ENCODE results near the gene ANKH.
"Not testable (repeated sequence)": the region's sequence is repeated elsewhere in the genome, so short reads cannot be mapped to it uniquely, and the experiment has no call there.

The ANKH gene

GRCh38 chr5:14853685-14854084 lies 17.9 kb downstream of the ANKH start:
- no peak for DNase-seq

DNA sequence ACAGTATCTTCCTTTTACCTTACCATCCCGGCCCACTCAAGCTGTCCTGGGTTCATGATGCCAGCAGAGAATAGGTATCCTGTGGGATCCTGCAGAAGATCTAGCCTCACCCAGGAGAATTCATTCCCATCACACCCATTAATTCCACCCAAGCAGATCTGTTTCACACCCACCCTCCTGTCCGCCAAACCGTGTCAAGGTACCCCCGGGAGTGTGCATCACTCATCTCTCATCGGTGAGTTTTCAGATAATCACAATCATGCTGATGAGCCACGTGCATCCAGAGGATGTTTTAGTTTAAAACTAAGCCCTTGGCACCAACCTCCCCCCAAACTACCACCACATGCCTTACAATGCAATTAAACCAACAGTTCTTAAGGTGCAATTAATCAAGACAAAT lies 18.8 kb downstream of the ANKH start:
- DNase-seq: no peak

DNA sequence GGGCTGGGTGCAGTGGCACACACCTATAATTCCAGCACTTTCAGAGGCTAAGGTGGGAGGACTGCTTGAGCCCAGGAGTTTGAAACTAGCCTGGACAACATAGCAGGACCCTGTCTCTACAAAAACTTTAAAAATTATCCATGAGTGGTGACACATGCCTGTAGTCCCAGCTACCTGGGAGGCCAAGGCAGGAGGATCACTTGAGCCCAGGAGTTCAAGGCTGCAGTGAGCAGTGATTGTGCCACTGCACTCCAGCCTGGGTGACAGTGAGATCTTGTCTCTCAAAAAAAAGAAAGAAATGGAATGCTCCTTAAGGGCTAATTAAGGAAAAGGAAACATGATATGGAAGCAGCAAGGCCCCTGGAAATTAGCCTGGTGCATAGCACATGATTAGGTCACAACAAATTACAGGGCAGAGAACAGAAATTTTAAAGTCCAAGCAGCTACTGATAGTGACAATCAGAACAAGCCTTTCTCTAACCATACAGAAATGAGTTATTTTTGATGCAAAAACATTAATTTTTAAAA lies 19.5 kb downstream of the ANKH start:
- DNase-seq: no peak

DNA sequence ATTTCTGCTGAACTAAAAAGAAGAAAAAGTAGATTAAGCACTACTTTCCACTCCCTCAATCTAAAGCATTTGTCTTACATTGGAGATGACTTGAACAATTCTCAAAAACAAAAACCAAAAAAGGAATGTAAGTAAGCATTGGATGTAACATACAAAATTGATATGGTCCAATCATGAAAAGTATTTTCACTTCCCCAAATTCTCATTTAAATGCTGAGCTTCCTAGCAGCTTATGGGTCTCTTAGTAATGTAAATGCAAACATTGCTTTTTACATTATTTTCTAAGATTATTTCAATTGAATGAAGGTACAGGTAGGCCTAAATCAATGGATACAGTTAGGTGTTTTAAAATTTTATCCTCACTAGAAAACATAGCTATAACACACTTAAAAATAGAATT lies 20.0 kb downstream of the ANKH start:
- no peak for DNase-seq

DNA sequence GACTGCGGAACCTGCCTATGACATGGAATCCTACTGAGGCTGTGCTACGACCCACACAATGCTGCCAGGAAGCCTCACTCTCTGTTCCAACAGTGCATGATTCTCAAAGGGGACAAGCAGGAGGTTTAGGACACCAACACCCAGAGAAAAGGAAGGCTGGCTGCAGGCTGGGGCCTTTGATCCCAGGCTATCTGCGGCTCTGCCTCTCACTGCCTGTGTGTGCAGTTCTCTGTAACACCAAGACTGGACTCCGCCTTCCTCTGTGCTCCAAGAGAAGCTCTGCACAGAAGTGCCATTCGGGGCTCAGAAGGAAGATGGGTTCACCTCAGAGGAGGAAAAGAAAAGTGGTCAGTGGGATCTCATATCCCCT lies 20.5 kb downstream of the ANKH start:
- DNase-seq: no peak

DNA sequence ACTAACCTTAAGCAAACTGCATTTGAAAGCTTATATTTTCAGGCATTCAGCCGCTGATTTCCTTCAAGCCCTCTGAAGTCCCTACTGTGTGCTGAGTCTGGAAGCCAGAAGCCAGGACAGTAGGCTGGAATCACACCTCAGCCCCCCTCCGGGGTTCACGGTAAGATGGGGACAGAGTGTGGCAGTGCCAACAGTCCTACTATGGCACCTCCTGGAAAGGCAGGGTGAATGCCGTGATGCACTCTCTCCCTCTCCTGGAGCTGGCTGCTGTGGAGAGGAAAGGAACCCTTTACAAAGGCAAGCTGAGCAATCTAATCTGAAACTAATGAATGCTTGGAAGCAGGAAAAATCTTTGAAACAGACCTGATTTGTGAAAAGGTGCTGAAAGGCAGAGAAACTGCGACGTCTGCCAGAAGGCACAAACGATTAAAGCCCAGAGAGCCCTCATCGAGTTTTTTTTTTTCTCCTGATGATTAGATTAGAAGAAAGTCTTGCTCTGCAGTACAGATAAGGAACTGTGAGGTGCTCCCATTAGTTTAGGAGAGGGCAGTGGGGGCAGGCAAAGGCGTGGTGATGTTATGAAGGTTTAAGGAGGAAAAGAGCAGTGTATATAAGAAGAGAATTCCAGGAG lies 21.0 kb downstream of the ANKH start:
- DNase-seq: no peak

DNA sequence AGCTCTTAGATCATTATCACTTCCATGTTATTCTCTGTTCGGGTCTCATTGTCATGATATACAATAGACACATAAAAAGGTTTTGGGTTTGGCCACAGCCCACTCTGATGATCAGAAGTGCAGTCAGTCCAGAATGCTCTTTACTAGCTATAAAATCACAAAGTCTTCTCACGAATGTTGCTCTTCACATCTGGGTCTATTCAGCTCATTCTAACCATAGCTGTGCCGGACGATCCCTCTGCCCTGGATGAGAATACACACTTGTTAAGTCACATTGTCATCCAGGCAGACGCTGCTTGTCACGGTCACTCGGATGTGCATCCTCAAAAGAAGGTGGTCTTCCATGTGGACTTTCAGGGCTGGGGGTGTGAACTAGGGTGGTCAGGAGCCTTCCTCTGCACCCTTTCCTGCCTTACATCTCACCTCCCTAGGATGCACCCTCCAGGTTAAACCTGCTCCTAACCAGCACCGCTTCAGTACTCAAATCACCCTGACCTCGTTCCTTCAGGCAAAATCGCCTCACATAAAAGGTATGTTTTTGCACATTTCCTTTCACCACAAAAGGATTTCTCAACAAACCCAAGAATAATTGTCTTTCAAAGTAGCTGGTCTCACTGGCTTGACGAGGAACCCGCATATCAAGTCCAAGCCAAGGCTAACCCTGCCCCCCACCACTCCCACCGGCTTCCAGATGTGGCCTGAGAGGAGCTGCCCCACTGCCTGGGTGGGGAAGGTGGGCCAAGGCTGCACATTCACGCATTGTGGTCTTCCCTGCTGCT lies 21.9 kb downstream of the ANKH start:
- DNase-seq: no peak

- DNase-seq: not testable (repeated sequence)
Measured at GRCh38 chr5:14848942-14849341, 22.6 kb downstream of the ANKH start.

DNA sequence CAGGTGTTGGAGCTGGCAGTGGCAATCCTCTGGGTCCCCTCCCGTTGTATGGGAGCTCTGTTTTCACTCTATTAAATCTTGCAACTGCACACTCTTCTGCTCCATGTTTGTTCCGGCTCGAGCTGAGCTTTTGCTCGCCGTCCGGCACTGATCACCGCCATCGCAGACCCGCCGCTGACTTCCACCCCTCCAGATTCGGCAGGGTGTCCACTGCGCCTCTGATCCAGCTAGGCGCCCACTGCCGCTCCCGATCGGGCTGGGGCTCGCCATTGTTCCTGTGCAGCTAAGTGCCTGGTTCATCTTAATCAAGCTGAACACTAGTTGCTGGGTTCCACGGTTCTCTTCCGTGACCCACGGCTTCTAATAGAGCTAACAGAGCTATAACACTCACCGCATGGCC lies 23.2 kb downstream of the ANKH start:
- DNase-seq: no peak

DNA sequence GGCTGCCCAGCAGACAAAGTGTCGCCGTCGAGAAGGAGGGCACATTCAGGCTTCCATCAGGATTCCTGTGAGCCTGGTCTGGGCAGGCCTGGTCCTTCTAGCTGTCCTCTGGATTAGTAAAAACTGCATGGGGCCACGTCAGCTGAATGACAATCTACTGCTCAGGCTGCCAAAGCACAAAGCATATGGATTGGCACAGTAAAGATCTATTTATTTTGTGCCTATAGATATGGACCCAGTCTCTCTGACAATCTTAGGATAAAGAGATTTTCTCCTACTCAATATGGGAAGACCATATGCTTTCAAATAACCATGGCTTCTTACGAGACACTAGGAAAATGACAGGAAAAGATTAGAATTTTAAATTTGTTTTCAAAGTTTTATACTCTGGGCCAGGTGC lies 24.1 kb downstream of the ANKH start:
- no peak for DNase-seq

DNA sequence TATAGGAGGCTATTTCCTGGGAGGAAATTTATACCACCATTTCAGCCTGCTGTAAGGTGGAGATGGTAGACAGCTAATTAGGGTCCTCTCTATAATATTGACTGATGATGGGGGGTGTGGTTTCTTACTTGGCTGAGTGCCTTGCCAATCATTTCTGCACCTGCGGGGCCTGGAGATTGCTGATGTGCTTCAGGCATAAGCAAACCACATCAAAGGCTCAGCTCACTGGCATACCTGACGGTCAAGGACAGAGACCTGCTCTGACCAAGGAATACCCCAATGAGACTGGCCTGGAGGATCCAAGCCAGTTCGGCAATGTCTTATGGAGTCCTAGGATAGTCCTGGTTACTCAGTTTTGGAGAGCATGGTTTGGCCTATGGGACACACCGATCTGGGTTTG lies 29.5 kb downstream of the ANKH start:
- peak; percentile 77 for DNase-seq

DNA sequence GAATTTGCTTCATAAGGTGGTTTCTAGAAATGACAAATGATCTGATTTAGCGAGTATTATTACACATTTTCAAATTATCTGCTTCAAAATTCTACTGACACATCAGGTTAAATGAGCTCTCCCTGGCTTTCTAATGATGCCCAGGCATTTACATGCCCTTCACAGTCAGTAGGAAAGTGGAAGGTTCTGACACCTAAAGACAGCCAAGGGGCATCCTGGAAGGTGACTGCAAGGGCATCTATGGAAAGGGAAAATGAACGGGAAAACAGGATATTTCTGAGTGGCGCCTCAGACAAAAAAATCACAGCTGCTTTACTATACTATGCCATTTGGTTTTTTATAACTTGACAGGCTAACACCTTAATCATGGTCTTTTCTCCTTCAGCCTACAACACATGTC lies 31.0 kb downstream of the ANKH start:
- DNase-seq: no peak

GRCh38 chr5:14838396-14839319 lies 32.9 kb downstream of the ANKH start:
- DNase-seq: no peak

DNA sequence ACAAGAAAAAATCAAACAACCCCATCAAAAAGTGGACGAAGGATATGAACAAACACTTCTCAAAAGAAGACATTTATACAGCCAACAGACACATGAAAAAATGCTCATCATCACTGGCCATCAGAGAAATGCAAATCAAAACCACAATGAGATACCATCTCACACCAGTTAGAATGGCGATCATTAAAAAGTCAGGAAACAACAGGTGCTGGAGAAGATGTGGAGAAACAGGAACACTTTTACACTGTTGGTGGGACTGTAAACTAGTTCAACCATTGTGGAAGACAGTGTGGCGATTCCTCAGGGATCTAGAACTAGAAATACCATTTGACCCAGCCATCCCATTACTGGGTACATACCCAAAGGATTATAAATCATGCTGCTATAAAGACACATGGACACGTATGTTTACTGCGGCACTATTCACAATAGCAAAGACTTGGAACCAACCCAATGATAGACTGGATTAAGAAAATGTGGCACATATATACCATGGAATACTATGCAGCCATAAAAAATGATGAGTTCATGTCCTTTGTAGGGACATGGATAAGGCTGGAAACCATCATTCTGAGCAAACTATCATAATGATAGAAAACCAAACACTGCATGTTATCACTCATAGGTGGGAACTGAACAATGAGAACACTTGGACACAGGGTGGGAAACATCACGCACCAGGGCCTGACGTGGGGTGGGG lies 34.0 kb downstream of the ANKH start:
- not testable (repeated sequence) for DNase-seq

DNA sequence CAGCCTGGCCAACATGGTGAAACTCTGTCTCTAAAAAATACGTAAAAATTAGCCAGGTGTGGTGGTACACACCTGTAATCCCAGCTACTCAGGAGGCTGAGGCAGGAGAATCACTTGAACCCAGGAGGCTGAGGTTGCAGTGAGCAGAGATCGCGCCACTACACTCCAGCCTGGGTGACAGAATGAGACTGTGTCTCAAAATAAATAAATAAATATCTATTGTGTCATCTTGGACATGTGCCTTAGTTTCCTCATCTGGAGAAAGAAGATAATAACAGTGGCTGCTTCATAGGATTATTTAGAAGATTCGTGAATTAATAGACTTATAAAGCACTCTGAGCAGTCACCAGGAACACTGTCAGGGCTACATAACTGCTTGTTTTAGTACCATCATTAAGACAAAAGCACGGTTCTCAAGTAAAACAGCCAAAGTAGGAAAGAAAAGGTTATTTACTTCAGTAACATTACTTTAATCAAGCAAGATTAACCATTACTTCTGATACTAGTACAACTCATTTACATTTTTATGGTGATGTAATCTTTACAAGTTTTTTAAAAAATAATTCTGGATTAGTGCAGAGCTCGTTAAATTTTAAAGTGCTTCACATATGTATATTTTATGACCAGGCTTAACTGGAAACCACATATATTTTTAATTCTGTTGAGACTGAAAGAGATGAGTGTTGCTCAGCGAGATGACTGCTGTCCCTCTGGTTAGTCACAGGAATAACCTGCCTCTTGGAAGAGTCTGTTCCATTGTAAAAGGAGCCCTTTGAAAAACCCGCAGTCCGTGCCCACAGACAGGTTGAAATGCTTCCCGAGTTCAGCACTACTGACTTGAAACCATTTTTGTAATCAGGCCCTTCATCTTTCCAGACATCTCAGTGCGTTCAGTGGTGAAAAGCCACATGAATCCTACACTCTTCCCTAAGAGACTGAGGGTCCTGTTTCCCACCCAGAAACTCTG lies 36.7 kb downstream of the ANKH start:
- no peak for DNase-seq

- DNase-seq: no peak
Measured at GRCh38 chr5:14834062-14834461, 37.5 kb downstream of the ANKH start.

DNA sequence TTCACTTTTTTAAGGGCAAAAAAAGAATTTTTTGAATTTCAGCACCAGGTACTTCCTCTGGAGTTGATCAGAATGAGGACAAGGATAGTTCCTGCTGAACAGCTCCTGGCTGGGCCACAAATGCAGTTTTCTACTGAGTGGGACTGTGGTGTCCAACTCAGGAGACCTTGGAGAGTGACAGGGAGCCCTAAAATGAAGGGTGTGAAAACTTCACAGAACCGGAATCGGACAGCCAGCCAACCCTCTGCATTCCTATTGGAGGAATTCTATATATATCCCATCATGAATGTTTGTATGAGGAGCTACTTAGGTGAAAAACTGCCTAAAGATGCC lies 40.6 kb downstream of the ANKH start:
- DNase-seq: no peak

GRCh38 chr5:14830210-14831005 lies 41.2 kb downstream of the ANKH start:
- DNase-seq: no peak

- no peak for DNase-seq
Measured at GRCh38 chr5:14829396-14829795, 42.2 kb downstream of the ANKH start.

GRCh38 chr5:14826714-14827113 lies 44.9 kb downstream of the ANKH start:
- DNase-seq: no peak

GRCh38 chr5:14825977-14826376 lies 45.6 kb downstream of the ANKH start:
- DNase-seq: no peak
